T-cell (primary cell): ENCODE measurements around the gene ARHGEF17. TPM values are rescaled to one million over a fixed set of nuclear protein-coding genes. Genes with fewer than 3 reads are reported as not detected.

Source experiments
- ATAC-seq, 4 experiments: fragments of 200-7000 bp in 3 of 4; fragments of 150-1000 bp in 1 of 4; cut with Tn5 transposase; replicated peaks in 1 of 4; 1 replicate in 3 of 4; 2 replicates in 1 of 4; pipeline ENCODE4 v1.10.0; 2021; ENCODE audit warnings: moderate library complexity in 3 of 4, mild to moderate bottlenecking in 2 of 4, moderate number of reproducible peaks in 1 of 4
- CTCF ChIA-PET, 2 donors: fragments of 300-600 bp; sonication (Branson Sonifier 250); formaldehyde crosslinking; loops; one replicate each; lab custom pipeline; 2022; ENCODE audit warnings: antibody characterized with exemption in 2 of 2; lab: Charles Lee
- POLR2A ChIA-PET, 2 donors: fragments of 300-600 bp; sonication (Branson Sonifier 250); formaldehyde crosslinking; loops; one replicate each; lab custom pipeline; 2022; ENCODE audit warnings: antibody characterized with exemption in 2 of 2; lab: Charles Lee
- DNase-seq, 35 experiments: peaks; one replicate each; pipeline versions ENCODE4 v3.0.0 to v3.0.0-alpha.2; 2013 to 2023
- H3K27ac ChIP-seq: one replicate; pipeline ENCODE4 v1.5.1; 2013; ENCODE audit warnings: low read length
- H3K27me3 ChIP-seq, 2 experiments: replicated peaks in 1 of 2; 1 replicate in 1 of 2; 2 replicates in 1 of 2; pipeline versions ENCODE4 v1.6.1 to v1.7.0; 2013; ENCODE audit warnings: low read length in 1 of 2, mixed read lengths in 1 of 2; ENCODE audit not compliant: control insufficient read depth in 2 of 2, insufficient read depth in 2 of 2; ENCODE audit errors: extremely low read depth in 1 of 2
- H3K36me3 ChIP-seq, 2 donors: 1 replicate in 1 of 2; 2 replicates in 1 of 2; pipeline versions ENCODE4 v1.6.1 to v1.7.0; 2013; ENCODE audit warnings: low read length in 1 of 2; ENCODE audit not compliant: control insufficient read depth in 2 of 2, insufficient read depth in 1 of 2; ENCODE audit errors: extremely low read depth in 1 of 2
- H3K4me1 ChIP-seq, 2 experiments: 1 replicate in 1 of 2; 2 replicates in 1 of 2; pipeline versions ENCODE4 v1.6.1 to v1.7.0; 2013; ENCODE audit warnings: low read length in 2 of 2, mixed read lengths in 1 of 2; ENCODE audit not compliant: insufficient read depth in 2 of 2, control insufficient read depth in 1 of 2; ENCODE audit errors: extremely low read depth in 1 of 2
- H3K4me3 ChIP-seq, 2 donors: 1 replicate in 1 of 2; 2 replicates in 1 of 2; pipeline versions ENCODE4 v1.5.1 to v1.7.0; 2013; ENCODE audit warnings: mild to moderate bottlenecking in 2 of 2, low read length in 1 of 2, moderate library complexity in 1 of 2; ENCODE audit not compliant: control insufficient read depth in 1 of 2; ENCODE audit errors: extremely low read depth in 1 of 2
- H3K9me3 ChIP-seq: 2 replicates; pipeline ENCODE4 v1.7.0; 2013
- H3K27ac Mint-ChIP-seq, 2 donors: one replicate each; pipeline ENCODE4 v1.8.0; 2020 to 2021; ENCODE audit warnings: mild to moderate bottlenecking in 2 of 2, mixed read lengths in 2 of 2
- H3K27me3 Mint-ChIP-seq, 2 donors: one replicate each; pipeline ENCODE4 v1.8.0; 2021 to 2022; ENCODE audit warnings: mixed read lengths in 2 of 2
- H3K36me3 Mint-ChIP-seq: one replicate; pipeline ENCODE4 v1.8.0; 2021; ENCODE audit warnings: mixed read lengths
- H3K4me1 Mint-ChIP-seq, 3 donors: one replicate each; pipeline ENCODE4 v1.8.0; 2020 to 2022; ENCODE audit warnings: mixed read lengths in 3 of 3, mild to moderate bottlenecking in 1 of 3
- H3K4me3 Mint-ChIP-seq, 3 donors: one replicate each; pipeline ENCODE4 v1.8.0; 2020 to 2022; ENCODE audit warnings: mild to moderate bottlenecking in 3 of 3, mixed read lengths in 3 of 3, moderate library complexity in 3 of 3
- H3K9me3 Mint-ChIP-seq, 3 donors: one replicate each; pipeline ENCODE4 v1.8.0; 2020 to 2022; ENCODE audit warnings: mixed read lengths in 3 of 3
- WGBS: methylation state at CpG from one replicate; pipeline ENCODE4 v1.1.5; 2013; ENCODE audit warnings: missing lambda C conversion rate; ENCODE audit not compliant: insufficient coverage; 5-methylcytosine and 5-hydroxymethylcytosine counted together
- total RNA-seq, 35 experiments: library from RNA in 6 of 35; stranded (reverse) in 6 of 35; fragments of 120-200 nt in 1 of 35; gene quantifications; one replicate each; pipeline versions ENCODE4 v1.2.1 to v1.2.4 and lab custom pipeline; 2013 to 2026

Gene ARHGEF17
- total RNA-seq, 5 donors from 2014 or later (not counting 1 experiment from before 2014, with no cell fraction given), result 0.23 to 1.0 (median 0.49) TPM

- H3K9me3 ChIP-seq, result no peaks in the 10 kb centered on the region
- no peaks in the 10 kb centered on the region for H3K36me3 ChIP-seq
- DNase-seq (no peak), ATAC-seq (no peak)
- H3K27ac ChIP-seq, result no peak overlapping the region
- no peaks in the 10 kb centered on the region for H3K27me3 ChIP-seq
- 80% methylated on average over 3 of the region's 8 CpGs for WGBS
- H3K4me3 ChIP-seq, result no peak overlapping the region
- peaks cover 0 to 8% of the 10 kb centered on the region in 2 experiments for H3K4me1 ChIP-seq
- H3K4me3 Mint-ChIP-seq, result no peak overlapping the region
- CTCF ChIA-PET, result interaction anchor here (0.9 to 1.9 kb wide), 3 partner anchors 8 to 36 kb away, joined by 3 to 18 read pairs (median 4); no protein-coding TSS in a partner anchor
- no peaks in the 10 kb centered on the region for H3K9me3 Mint-ChIP-seq
- no peaks in the 10 kb centered on the region for H3K27me3 Mint-ChIP-seq
- peaks cover 5 to 12% (median 8%) of the 10 kb centered on the region in 3 donors for H3K4me1 Mint-ChIP-seq
- POLR2A ChIA-PET, result interaction anchor here in 1 of 2 donors (0.5 to 0.6 kb wide), 2 partner anchors 7 to 29 kb away, joined by 3 to 6 read pairs; no protein-coding TSS in a partner anchor
- no peaks in the 10 kb centered on the region for H3K36me3 Mint-ChIP-seq
- H3K27ac Mint-ChIP-seq, result peak overlapping the region in 1 of 2 donors; percentile 77
These were observed 52.8 kb downstream of the ARHGEF17 start for GRCh38 chr11:73360743-73361369.

GRCh38 chr11:73361953-73362776, 54.1 kb downstream of the ARHGEF17 start:
- Mint-ChIP-seq H3K9me3 (no peaks in the 10 kb centered on the region), H3K27ac (peak overlapping the region in 1 of 2 donors; percentile 8), H3K36me3 (no peaks in the 10 kb centered on the region), H3K27me3 (no peaks in the 10 kb centered on the region), H3K4me3 (no peak overlapping the region), H3K4me1 (peaks cover 18 to 25% (median 21%) of the 10 kb centered on the region in 3 donors)
- Histone ChIP-seq H3K27me3 (no peaks in the 10 kb centered on the region), H3K36me3 (no peaks in the 10 kb centered on the region), H3K4me3 (no peak overlapping the region), H3K9me3 (no peaks in the 10 kb centered on the region), H3K27ac (no peak overlapping the region), H3K4me1 (peaks cover 2 to 21% of the 10 kb centered on the region in 2 experiments)
- ChIA-PET POLR2A (no interaction called here), CTCF (interaction anchor here (0.9 to 2.4 kb wide), 2 partner anchors 11 kb away, joined by 3 to 10 read pairs; no protein-coding TSS in a partner anchor)
- WGBS, result 94% methylated on average over 60 of the region's 70 CpGs
- no peak for ATAC-seq
- peak in 1 of 35 experiments; percentile 41 for DNase-seq

- Mint-ChIP-seq H3K4me1 (peaks cover 23 to 35% (median 31%) of the 10 kb centered on the region in 3 donors), H3K36me3 (no peaks in the 10 kb centered on the region), H3K9me3 (no peaks in the 10 kb centered on the region), H3K4me3 (no peak overlapping the region), H3K27me3 (no peaks in the 10 kb centered on the region), H3K27ac (peak overlapping the region; percentile 27 to 96)
- DNase-seq (no peak), ATAC-seq (no peak)
- Histone ChIP-seq H3K4me1 (peaks cover 7 to 31% of the 10 kb centered on the region in 2 experiments), H3K9me3 (no peaks in the 10 kb centered on the region), H3K27me3 (no peaks in the 10 kb centered on the region), H3K36me3 (no peaks in the 10 kb centered on the region), H3K27ac (no peak overlapping the region), H3K4me3 (no peak overlapping the region)
- ChIA-PET POLR2A (no interaction called here), CTCF (interaction anchor here (0.9 to 2.4 kb wide), 2 partner anchors 12 kb away, joined by 3 to 10 read pairs; no protein-coding TSS in a partner anchor)
- WGBS, result 86% methylated on average over 7 of the region's 9 CpGs
These were observed 55.1 kb downstream of the ARHGEF17 start for GRCh38 chr11:73363147-73363546.

GRCh38 chr11:73365352-73366264, 57.5 kb downstream of the ARHGEF17 start:
- DNase-seq (peak in 1 of 35 experiments; percentile 21), ATAC-seq (peak in 3 of 4 experiments; percentile 12 to 51 (median 30))
- H3K27ac ChIP-seq, result peak overlapping the region; percentile 91
- Mint-ChIP-seq H3K9me3 (no peaks in the 10 kb centered on the region), H3K4me1 (peaks cover 25 to 38% (median 34%) of the 10 kb centered on the region in 3 donors), H3K27me3 (no peaks in the 10 kb centered on the region), H3K27ac (peak overlapping the region; percentile 86 to 96), H3K4me3 (peak overlapping the region; percentile 26 to 75 (median 34)), H3K36me3 (no peaks in the 10 kb centered on the region)
- POLR2A ChIA-PET, result interaction anchor here in 1 of 2 donors (0.7 kb wide), 1 partner anchor 605 kb away, joined by 3 read pairs; no protein-coding TSS in a partner anchor
- no peaks in the 10 kb centered on the region for H3K36me3 ChIP-seq
- no peaks in the 10 kb centered on the region for H3K27me3 ChIP-seq
- no peaks in the 10 kb centered on the region for H3K9me3 ChIP-seq
- 91% methylated on average over 15 of the region's 24 CpGs for WGBS
- peaks cover 7 to 34% of the 10 kb centered on the region in 2 experiments for H3K4me1 ChIP-seq
- CTCF ChIA-PET, result interaction anchor here (0.5 to 1.1 kb wide), 2 partner anchors 8 to 14 kb away, joined by 4 read pairs; no protein-coding TSS in a partner anchor
- H3K4me3 ChIP-seq, result no peak overlapping the region

- peak overlapping the region; percentile 26 to 75 (median 34) for H3K4me3 Mint-ChIP-seq
- H3K27me3 Mint-ChIP-seq, result no peaks in the 10 kb centered on the region
- peak overlapping the region; percentile 1 to 25 for H3K4me3 ChIP-seq
- ATAC-seq (peak; percentile 85 to 96 (median 90)), DNase-seq (peak in 20 of 35 experiments; percentile 14 to 70 (median 31))
- 0% methylated on average over 3 of the region's 4 CpGs for WGBS
- H3K36me3 Mint-ChIP-seq, result no peaks in the 10 kb centered on the region
- H3K27ac Mint-ChIP-seq, result peak overlapping the region; percentile 86 to 96
- H3K9me3 ChIP-seq, result no peaks in the 10 kb centered on the region
- no peaks in the 10 kb centered on the region for H3K27me3 ChIP-seq
- no peaks in the 10 kb centered on the region for H3K36me3 ChIP-seq
- H3K4me1 Mint-ChIP-seq, result peaks cover 25 to 38% (median 34%) of the 10 kb centered on the region in 3 donors
- CTCF ChIA-PET, result interaction anchor here (0.6 to 1.1 kb wide), 2 partner anchors 15 to 317 kb away, joined by 4 read pairs; no protein-coding TSS in a partner anchor
- peaks cover 7 to 34% of the 10 kb centered on the region in 2 experiments for H3K4me1 ChIP-seq
- H3K27ac ChIP-seq, result peak overlapping the region; percentile 91
- POLR2A ChIA-PET, result interaction anchor here in 1 of 2 donors (0.7 kb wide), 1 partner anchor 604 kb away, joined by 3 read pairs; no protein-coding TSS in a partner anchor
- H3K9me3 Mint-ChIP-seq, result no peaks in the 10 kb centered on the region
These were observed 58.2 kb downstream of the ARHGEF17 start for GRCh38 chr11:73366265-73366610.
